Hepatic stellate cell (primary cell): Measurements from ENCODE around the gene HOXC11.

ENCODE experiments used
- DNase-seq: peaks from one replicate; pipeline ENCODE4 v3.0.0; 2011; ENCODE audit warnings: low spot score

The HOXC11 gene

DNA sequence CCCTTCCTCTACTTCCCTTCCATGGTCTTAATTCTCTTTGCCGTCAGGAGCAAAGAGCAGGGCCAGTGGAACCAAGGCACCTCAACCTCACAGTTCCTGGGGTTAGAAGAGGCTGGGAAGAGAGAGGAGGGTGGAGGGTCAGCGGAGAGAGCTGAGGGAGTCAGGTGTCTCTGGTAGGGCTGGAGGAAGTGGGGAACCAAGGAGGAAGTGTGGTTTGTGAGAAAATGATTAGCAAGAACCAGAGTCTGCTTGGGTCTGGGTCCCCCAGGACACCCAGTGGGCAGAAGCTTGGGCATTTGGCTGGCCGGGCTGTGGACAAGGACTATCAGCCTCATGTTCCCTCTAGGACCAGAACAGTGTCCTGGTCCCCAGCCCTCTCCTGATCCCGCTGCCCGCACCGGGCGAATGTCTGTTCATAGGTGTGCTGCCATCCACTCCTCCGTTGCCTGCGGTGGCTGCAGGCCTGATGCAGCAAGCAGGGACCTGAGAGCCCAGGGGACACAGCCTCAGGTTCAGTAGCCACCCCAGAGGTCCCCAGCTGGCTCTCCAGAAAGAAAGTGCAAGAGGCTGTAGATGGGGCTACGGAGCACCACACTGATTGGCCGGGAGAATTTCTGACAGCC is 15.9 kb upstream of the HOXC11 start:
- DNase-seq = no peak

DNA sequence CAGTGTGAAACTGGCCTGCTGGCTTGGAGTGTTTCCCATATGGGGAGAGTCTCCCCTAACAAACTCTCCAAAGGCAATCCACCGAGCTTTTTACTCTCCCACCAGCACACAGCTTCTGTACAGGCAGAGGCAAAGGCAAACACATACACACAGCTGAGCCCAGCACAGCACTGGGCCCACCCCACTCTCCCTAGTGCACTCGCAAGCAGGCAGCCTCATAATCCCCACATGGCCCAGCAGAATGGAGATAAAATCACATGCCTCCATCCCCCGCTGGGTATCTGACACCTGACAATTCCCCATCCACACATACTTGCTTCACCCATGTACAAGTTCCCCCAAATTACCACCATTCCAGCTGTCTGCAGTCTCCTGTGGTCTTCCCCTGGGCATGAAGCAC is 14.8 kb upstream of the HOXC11 start:
- DNase-seq = no peak

DNA sequence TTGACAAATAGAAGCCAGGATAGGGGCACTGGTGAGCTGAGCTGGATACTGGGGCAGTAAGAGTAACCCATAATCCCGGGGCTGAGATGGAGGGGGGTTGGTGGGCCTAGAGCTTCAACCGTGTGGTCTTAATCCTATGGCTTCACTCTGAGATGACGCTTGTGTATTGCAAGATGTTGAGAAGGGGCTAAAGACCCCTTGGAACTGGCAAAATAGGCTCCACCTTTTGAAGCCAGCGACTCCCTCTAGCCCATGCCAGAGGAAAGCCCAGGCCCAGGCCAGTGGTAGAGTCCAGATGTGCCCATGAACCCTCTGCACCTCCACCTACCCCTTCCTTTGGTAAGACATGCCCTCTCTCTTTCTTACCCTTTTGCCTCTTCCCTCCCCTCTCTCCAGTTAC is 13.6 kb upstream of the HOXC11 start:
- DNase-seq = no peak

DNA sequence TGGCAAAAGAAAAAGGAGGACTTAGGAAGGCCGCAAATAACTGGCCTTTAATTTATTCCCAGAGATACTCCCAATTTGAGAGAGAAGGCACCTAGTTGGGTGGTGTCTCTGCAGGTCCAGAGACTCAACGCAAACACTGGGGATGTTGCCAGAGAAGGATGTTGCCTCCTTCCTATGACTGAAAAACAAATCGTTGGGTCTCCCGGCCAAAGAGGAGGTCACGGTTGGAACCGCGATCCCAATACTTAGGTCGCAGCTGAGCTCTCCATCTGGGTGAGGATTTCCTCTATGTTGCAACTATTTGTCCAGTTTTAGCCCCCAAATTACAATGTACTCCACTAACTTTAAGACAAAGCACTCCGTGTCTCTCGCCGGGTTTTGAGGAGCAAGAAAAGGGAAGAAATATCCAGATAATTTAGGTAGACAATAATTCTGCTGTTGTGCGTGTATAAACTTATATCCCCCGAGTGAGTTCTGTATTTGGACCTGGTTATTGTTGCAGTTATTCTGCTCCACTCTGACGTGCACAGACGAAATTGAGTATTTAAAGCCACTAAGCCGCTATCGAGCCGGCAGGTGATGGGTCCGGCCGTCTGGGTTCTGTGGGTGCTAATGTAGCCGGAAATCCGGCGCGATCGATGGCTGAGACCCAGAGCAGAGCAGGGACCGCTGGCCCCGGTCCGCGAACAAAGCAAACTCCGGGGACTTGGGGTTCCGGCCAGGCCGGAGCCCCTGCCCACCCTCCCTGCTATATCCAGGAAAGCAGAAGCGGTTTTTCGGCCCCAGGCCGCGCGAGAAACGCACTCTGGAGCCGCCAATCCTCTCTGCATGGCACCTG is 12.5 kb upstream of the HOXC11 start:
- no peak for DNase-seq

DNA sequence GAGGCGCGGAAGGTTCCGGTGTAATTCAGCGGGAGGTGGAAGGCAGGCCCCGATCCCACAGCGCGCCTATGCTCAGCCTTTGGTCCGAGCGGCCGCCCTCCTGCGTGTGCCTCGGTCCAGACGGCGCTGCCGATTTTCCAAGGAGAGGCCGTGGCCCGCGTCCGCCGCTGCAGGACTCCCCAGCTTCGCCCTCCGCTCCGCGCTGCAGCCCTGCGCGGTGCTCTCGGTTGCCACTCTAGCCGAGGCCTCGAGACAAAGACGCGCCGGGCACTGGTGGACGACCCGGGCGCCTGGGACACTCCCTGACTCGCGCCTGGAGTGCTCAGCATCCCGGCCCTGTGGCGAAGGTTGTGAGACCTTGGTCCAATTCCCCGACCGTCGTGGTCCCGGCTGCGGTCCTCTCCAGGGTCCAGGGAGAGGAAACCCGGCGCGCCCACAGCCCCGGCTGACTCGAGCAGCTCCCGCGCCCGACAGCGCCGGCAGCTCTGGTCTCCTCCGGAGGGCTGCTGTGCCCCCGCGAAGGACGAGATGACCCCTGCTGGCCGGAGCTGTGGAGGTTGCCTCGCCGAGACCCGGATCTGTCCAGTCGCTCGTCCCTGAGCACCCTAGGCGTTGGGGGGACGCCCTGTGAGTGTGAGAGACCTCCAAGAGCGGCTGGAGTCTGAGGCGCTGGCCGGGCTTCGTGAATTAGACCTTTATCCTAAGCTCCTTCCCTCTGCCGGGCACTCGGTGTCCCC is 11.7 kb upstream of the HOXC11 start:
- no peak for DNase-seq

DNA sequence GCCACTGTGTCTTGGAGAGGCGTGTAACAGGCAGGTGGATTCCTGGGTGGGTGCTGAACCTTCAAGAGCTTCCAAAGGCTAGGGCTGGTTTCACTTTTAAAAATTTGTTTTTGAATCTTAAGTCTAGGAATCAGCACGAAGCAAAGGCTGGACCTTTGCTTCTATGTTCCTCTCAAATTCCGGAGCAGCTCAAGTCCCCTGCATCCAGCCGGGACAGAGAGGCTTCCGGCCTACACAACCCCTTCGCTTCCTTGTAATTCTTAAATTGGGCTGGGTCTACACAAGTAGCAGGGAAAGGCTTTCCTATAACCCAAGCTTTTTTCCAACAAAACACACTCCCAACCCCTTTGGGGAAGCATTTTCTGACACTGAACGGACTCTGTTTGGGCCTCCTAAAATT is 9.9 kb upstream of the HOXC11 start:
- no peak for DNase-seq

DNA sequence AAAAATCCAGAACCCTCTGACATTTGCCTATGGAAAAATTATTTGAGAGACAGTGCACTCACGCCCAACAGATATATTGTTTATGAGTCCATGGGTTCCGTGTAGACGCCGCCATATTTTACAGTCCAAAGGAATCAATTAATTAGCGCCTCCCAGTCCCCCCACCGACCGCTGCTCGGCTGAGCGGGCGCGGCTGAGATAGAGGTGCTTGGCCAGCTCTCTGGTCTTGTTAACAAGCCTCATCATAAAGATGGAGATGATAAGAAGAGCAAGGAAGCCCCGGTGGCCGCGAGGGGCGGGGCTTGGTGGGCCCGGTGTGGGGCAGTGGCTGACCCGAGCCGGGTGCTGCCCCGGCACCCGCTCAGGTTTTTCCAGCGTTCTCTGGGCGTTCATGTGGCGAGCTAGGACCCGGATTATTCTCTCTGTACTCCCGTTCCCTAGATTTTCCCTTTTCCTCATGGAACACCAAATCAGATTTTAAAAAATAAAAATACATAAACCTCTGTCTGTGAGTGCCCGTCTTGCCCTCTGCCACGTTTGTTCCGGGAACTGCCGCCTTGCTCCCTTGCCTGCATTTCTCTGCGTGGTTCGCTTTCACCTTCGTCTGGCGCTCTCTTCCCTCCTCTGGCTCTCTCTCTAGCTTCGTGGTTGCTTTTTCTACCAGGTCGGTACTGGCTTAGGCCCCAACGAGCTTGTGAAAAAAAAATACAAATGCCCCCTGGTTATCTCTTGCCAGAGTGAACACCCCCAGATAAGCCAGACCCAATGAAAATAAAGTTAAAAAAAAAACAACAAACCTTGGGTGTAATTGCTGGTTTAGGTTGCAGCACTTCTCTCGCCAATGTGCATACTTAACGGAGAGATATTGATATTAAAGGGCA is 9.3 kb upstream of the HOXC11 start:
- DNase-seq = no peak

DNA sequence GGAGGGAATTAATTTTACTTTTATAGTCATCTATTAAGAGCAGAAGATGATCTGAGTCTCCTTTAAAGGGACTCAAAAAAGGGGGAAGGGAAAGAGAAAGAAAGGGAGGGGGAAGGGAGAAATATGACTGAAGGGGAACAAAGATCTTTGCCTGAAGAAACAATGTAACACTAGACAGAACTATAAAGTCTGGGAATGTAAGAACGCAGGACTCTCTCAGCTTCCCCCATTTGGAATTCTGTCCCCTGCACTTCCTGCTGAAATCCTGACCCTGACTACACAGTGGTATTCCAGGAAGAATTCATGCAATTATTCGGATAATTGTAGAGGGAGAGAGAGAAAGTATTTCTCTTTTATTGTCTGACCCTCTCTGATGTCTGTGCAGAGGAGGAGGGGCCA is 8.6 kb upstream of the HOXC11 start:
- DNase-seq = no peak

DNA sequence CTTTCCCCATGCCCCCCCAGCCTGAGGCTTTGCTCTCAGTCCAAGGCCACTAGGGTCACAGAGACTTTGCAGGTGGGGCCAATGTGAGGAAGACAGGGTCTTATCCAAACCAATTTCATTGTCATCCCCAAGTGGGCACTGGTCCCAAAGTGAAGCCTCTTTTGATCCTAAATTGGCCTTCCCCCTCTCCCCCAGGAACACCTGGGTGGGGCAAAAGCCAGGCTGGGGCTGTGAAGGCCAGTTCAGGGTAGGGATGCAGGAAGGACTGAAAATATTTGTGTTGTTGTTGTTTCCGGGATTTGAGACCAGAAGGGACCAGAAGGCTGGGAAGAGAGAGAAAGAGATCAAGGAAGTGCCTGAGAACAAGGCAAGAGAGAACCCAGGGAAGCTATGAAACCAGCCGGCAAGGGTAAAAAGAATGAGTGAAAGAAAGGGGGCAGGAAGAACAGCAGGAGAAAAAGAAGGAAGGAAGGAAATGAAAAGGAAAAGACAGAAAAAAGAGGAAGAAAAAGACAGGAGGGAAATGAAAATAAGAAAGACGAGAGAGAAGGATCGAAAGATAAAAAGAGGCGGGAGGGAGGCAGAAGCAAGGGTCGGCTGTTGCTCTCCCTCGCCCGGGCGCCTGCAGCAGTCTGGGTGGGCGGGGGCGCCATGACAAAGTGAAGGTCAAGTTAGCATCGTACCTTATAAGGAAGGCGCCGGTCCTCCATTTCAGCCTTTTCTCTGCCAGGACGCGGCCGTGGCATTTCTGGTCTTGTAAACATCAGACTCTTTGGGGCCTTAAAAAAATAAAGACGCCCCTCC is 7.4 kb upstream of the HOXC11 start:
- no peak for DNase-seq

DNA sequence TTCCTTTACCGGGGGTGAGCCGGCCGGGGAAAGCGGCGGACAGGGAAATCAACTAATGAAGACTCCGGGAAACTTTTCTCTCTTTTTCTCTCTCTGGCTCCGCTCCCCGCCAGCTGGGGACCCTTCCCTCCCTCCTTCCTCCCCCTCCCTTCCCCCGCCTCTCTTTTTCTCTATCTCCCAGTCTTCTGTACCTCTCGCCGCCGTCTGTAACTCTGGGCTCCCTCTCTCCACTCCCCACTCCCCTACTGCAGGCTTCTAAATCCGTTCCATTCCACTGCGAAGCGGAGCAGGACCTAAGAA is 6.9 kb upstream of the HOXC11 start:
- no peak for DNase-seq

DNA sequence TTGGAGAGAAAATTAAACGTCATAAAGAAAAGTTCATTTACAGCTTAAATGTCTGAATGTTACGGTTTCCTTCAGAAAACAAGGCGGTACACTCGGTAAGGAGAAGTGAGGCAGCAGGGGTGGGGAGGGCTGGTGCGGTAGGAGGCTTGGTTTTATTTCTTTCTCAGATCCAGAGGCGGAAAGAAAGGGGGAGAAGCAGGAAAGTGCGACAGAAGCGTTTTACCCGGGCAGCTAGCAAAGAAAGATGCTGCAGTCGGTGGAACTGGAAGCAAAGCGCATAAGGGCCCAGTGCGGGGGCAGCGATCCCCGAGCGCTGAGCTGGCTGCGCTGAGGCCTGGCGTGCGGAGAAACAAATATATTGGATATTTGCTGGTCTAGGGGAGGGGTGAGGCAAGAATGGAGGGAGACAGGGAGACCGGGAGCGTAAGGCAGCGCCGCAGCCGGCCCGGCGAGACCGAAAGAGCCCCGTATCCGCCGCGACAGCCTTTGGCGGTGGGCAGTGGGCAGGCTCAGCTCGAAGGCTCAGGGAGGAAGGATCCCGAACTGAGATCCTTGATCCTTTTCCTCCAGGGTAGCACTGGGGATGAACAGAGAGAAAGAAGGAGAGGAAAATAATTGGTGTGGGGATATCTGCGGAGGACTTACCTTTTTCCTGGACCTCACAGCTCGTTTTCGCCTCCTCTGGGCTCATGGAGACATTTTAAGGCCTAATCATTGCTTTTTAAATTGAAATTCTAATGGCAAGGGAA is 6.4 kb upstream of the HOXC11 start:
- DNase-seq = no peak

DNA sequence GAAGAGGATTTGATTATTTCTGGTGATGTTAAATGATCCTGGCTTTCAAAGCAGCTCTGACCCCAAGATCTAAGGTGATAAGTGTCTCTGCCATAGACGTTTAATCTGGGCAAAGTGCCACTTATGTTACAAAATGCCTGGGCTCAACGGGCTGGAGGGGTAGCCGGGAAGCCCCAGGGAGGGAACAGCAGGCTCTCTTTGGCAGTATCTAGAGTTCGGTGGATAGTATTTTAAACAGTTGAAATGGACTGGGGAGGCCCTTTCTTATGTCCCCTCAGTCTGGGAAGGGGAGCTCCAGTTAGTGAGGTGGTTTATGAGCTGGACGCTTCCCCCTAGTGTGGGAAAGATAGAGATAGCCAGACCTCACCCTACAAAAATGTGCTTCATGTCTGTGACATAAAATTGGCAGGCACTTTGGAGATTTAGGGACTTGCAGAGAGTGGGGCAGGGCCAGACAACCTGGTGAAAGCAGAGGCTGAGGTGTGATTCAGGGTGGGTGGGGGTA is 5.5 kb upstream of the HOXC11 start:
- no peak for DNase-seq

DNA sequence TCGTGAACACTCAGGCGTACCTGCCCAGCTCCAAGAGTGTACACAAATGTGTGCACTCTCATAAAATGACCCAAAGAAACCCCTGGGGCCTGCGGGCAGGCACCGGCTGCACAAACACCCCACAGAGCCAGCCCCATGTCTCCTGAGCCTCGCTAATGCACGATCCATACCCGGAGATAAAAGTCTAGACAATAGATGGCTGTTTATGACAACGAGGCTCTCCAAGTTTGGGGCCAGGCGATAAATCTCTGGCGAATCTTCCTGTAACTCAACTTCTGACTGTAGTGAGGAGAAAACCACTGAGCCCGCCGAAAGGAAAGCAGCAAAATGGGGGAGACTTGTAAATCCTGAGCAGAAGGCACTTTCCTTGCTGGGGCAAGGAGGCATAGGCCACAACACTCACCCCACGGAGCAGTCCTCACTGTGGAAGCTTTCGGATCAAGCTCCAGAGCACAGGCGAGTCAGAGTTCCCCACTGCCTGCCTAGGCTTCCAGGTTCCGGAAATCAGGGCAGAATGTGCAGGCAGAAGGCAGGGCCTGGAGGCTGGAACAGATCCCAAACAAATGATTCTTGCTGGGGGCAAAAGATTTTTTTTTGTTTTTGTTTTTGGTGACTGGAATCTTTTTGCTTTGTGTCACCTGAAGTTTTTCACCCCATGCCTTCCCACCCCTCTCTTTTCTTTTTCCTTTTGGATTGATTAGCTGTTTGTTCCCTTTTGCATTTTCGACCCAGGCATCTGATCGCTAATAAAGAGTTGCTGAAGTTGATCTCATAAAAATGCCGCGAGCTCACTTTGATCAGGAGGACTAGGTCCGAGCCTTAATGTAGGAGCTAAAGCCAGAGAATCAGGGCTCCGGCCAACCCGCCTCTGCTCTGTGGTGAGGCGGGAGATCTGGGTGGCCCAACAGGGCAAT is 4.5 kb upstream of the HOXC11 start:
- DNase-seq = no peak

DNA sequence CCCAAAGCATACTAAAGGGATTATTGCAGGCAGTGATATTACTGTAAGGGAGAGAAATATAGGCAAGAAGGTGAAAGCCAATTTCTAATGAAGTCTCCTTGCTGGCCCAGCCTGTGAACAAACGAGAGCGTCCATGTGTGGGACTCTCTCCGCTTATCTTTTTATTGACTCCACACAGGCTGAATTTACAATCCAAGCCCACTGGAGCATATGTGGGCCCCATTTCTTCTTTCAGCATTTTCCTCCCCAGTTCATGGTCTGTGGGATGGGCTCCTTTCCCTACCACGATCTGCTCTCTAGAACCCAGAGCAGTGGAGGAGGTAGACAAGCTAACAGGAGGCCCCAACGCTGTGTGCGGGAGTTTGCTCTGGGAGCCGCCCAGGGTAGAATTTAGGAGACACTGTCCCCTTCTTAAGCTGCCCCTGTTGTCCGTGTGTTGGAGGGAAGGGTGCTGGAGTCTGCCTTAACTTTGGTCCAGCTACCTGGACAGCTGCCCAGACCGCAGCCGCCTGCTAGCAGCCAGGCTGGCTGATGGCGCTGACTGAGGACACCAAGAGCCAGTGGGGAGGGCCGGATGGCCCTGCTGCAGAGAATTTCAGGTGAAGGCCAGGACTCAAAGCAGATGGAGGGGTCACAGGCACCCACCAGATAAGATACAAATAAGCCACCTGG is 3.2 kb upstream of the HOXC11 start:
- no peak for DNase-seq

DNA sequence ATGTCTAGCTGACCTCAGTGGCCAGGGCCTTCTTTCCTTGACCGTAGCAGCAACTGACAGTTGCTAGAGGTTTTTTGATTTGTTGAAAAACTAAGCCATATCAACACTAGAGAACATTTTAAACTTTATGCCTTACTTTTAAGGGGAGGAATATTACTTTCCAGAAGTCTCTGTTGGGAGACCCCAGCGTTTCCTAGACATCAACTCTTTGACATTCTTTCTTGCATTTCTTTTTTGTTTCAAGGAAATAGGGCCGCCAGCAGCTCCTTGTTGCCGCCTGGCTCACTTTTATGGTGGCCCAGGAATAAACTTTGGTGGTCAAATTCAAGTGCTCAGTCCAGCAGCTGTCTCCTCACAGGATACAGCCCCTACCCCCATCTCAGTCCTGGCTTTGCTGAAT is 2.5 kb upstream of the HOXC11 start:
- no peak for DNase-seq

DNA sequence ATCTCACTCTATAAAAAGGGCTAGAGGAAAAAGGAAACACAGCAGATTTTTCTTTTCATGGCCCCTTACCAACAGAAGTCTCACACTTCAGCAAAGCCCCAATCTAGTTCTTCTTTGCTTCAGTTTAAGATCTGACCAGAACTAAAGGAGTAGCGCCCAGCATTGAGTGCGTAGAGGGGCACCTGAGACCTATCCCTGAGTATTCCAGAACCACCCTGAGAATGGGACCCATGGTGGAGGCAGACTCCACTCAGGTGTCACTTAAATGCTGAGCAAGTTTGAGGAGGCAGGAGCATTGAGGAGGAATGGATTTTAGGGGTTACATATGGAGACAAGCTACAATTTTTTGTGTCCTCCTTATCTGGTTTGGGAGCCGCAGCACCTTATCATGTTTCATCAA is 1.8 kb upstream of the HOXC11 start:
- no peak for DNase-seq

DNA sequence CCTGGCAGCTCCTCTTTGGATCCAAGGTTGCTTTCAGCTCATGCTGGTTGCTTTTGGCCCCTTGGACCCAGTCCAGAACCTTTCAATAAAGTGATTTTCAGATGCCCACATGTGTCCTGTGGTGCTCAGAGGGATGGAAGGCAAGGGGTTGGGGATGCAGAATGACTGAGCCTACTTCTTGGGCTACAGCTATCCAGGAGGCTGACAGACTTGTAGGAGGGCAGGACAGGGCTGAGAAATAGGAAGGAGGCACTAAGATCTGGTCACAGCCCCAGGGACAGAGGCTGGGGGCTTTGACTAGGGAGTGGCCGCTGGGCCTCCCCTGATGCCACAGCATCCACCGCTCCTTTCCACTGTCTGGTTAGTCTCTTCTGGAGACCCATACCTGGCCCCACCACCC is 1.2 kb upstream of the HOXC11 start:
- no peak for DNase-seq

DNA sequence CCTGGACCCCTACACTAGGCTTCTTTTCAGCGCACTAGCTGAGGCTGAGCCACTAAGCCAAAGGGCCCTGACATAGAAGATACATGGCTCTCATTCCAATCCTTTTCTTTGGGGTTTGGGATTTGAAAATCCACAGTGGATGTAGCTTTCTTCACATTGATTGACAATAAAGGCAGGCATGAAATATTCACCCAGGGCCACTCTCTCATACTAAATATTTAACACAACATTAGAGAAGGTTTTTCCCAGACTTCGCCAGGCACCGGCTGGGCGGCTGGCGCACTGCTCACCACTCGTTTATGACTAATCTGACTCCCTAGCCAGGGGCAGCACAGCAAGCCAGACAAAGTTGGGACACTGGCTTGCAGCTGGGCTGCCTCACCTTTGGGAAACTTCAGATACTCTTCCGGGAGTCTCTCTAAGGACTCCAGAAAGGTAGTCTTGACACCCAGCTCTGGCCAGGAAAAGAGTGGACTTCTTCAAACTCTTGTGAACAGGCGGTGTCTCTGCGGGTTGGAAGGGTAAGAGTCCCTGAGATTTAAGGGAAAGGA is 699 bp upstream of the HOXC11 start:
- no peak for DNase-seq
